Endothelial cell of hepatic sinusoid (primary cell): ENCODE data around the gene POFUT1.
"Not testable (repeated sequence)": the region's sequence is repeated elsewhere in the genome, so short reads cannot be mapped to it uniquely, and the experiment has no call there.

Source experiments
- in situ Hi-C: cut with HindIII; loops from 2 replicates; pipeline ENCODE4 v1.10.0; 2017; ENCODE audit warnings: low sequenced_read_pairs

Gene POFUT1

DNA sequence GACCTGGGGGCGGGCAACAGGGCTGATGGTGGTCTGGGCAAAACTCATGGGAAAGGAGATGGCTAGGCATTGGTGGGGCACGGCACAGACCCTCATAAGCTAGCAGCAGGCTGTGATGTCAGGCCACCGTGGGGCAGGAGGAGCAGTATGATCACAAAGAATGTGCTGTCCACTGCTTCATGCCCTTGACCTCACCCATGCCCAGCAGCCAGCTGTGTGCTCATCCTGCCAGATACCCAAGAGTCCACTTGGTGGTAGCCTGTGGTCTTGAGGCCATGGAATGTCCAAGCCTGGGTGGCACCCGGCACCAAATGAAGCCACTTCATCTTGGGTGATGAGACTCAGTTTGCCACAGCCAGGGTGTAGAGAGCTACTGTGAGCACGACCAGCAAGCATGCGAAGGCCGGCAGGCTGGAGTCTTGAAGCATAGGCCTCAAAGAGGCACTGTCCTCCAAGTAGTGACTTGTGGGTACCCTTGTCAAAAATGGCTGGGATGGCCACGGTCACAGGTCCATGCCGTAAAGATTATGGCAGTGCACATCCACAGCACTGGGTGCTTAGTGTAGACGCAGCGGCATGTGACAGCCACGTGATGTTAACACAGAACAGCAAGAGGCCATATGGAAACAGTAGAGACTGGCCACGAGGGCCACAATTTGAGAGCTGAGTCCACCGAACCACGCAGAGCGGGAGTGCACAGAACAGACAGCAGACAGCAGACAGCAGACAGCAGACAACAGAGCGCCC, 19.1 kb upstream of the POFUT1 start:
- in situ Hi-C loops, result loop anchor here (5.0 to 10.0 kb wide), 3 partner anchors 36 to 254 kb away; no protein-coding TSS in a partner anchor

DNA sequence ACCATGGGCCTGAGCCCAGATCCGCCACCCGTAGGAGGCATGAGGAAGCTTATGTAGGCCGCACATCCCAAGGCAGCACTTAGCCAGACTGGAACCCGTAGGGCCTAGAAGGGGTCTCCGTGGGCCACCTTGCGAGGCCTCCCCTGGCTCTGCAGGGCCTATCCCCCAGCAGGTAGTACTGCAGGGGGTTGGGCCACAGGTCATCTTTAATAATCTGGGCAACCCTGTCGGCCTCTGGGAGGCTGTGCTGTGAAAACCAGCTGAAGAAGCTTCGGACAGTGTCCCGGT, 18.6 kb upstream of the POFUT1 start:
- in situ Hi-C loops, result loop anchor here (5.0 to 10.0 kb wide), 3 partner anchors 37 to 253 kb away; no protein-coding TSS in a partner anchor

DNA sequence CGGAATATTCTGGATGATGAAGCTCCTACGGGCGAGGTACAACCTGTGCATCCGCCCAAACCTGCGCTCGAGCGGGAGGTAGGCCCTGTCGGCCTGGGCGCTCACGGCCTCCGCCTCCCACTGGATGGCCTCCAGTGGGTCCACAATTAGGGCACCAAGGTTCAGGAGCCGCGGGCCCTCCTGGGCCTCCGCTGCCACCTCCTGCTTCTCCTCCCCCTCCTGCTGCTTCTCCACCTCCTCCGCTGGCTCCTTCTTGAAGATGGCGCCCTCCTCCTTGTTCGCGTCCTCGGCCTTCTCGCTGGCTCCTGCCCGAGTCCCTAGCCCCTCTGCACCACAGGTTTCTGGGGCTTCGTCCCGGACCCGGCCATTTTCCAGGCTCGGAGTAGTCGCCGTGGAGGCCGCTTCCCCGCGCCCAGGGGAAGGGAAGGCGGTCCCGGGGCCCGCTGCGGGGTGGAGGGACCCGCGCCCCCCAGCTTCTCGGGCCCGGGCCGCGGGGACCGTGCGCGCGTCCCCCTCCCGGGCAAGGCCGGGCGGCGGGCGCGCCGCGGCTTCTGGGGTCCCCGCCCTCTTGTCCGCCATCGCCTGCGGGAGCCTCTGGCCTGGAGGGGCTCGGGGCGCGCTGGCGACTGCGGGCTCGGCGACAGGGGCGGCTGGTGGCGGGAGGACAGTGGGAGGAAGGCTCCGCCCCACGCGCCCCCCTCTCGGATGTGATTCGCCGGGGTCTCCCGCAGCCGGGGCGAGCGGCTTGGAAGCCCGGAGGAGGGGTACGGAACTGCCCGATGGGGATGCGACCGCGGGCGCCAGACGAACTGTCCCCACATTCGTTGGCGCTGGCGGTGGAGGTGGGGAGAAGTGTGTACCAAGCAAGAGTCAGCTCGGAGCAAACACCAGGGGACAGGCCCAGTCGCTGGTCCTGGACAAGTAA, 17.7 kb upstream of the POFUT1 start:
- in situ Hi-C loops, result loop anchor here (5.0 to 10.0 kb wide), 3 partner anchors 38 to 252 kb away; no protein-coding TSS in a partner anchor

DNA sequence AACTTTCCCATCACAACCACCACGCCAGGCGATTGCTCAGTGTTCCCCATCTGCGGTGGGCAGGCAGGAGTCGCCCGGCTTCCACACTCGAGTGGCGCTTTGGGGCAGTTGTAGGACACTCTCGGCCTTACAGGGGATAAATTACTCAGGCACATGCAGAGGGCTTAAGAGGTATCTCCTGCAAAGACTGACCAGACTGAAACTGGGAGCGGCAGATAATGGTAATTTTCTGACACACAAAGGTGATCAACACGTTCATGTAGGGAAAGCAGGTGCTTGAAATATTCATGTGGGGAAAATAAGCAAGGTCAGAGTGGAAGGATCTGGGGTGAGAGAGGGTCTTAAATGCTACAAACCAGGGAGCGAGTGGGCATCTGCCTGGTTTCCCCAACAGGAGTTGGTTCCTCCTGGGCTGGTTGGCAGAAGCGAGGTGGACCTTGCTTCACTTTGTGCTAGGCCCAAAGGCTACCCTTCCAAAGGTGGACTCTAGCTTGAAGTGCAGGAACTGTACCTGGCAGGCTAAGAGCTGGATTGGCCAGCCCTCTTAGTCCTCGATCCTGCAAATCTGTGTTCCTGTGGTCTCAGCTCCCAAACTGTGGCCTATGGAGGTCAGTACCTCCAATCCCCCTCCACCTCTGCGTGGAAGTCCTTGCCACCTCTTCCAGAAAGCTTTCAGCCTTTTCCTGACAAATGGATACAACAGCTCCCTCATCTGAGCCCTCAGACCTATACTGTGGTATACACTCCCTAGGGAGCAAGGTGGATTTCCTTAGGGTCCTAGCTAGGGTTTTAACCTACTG, 16.9 kb upstream of the POFUT1 start:
- in situ Hi-C loops, result no loop called here

DNA sequence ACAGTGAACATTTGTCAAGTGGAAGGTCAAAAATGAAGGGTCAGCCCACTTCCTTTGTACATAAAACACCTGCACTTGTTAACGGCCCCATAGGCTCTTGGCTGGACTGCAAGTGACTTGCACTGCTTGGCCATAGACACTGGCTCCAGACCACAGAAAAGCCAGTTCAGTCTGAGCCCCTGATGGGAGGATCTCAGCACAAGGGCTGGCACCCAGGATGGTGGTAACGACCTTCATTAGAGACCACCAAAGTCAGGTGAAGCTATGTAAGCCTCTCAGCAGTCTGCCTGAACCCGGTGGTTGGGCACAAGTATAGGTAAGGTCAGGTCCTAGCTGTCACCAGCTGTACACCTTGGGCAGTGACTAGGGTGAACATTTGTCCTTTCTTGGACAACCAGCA, 16.3 kb upstream of the POFUT1 start:
- in situ Hi-C loops, result no loop called here

DNA sequence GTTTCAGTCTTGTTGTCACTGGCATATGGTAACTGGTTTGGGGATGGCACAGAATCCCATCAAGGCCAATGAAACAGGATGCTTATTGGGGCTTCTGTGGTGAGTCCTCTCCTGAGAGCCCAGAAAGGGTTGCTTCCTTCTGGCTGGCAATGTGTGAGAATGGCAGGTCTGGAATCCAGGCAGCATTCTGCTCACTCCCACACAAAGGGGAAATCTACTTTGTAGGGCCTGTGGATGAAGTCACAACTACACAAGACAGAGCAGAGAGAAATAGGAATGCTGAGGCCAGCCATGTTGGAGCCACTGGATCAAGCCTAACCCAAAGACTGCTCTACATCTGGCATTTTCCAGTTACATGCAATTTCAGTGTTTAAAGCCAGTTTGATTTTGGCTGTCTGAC, 15.8 kb upstream of the POFUT1 start:
- in situ Hi-C loops, result no loop called here

DNA sequence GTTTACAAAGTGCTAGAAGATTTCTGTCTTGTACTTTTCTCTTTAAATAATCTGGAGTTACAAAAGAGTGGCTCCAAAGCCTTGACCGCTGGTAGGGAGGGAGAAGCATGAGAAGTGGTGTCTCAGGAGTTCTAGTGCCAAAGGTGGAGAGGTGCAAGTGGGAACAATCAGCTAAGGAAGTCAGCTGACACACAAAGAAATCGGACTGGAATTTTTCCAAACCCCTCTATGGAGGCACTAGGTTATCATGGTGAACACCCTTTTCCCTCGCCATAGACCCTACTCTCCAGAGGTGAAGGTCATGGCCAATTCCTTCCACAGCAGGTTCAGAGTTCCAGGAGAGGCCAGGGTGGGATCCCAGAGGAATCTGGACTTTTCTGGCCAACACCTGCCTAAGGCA, 15.0 kb upstream of the POFUT1 start:
- in situ Hi-C loops, result no loop called here

DNA sequence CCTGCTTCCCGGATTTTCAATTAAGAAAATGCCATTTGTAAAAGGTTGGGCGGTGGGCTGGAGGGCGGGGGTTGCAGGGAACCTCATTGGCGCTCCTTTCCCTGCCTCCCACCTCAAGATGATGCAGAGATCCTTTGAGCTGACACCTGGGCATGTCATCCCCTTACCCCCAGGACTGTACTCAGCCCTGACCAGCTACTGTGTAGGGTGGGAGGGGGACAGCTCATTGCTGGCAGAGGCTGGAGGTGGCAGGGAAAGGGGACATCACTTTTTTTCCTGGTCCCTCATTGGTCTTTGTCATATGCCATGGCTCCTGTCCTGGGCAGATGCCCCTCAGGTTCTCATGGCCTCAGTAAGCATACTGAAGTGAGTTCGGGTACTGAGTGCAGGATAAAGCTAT, 14.3 kb upstream of the POFUT1 start:
- in situ Hi-C loops, result not testable (repeated sequence)

DNA sequence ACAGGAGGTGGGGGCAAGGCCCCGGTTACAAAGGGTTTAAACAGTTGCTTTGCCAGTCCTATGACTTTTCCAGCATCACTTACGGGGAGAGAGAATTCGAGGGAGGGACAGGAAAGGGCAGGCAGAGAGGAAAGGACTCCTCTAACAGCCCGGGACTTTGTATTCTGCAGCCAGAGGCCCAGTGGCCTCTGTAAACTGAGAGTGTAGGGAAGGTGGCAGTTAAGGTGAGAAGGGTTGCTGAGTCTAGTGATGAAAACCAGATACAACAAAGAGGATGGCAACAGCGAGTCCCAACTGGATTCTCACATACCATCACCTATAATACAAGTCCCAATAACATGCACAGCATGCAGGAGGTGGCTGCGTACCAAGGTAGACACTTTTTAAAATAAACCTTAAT, 13.7 kb upstream of the POFUT1 start:
- in situ Hi-C loops, result no loop called here

DNA sequence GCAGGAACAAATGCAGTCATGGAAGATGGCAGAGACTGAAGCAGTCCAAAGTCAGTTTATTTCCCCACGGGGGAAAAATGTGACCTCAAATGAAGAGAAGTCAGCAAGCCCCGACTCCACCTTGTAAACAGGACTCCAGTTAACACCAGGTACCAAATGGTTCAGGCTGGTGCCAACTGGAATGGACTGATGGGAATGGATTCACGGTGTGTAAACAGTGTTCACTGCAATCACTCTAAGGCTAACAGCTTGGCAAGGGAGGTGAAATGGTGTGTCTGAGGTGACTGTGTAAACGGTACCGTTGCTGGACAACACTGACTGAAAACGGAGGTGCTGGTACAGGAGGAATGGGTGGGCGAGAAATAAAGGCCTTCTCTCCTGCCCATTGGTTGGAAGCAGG, 12.1 kb upstream of the POFUT1 start:
- in situ Hi-C loops, result no loop called here

DNA sequence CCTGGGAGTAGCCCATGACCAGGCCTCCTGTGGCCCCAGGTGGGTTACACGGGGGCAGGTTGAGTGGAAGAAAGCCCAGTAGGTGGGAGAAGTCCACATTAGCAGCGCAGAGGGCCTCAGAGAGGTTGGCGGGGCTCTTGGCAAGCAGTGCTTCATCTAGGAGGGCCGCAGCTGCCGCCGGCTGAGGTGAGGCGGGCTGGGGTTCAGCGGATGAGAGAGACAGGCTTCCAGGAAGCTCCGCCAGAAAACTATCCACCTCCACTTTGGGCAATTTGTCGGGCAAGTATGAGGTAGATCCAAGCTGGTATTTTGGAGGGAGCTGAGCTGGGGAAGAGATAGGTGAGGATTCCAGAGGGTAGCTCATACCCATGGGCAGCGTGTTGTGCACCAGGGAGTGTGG, 11.1 kb upstream of the POFUT1 start:
- in situ Hi-C loops, result not testable (repeated sequence)

DNA sequence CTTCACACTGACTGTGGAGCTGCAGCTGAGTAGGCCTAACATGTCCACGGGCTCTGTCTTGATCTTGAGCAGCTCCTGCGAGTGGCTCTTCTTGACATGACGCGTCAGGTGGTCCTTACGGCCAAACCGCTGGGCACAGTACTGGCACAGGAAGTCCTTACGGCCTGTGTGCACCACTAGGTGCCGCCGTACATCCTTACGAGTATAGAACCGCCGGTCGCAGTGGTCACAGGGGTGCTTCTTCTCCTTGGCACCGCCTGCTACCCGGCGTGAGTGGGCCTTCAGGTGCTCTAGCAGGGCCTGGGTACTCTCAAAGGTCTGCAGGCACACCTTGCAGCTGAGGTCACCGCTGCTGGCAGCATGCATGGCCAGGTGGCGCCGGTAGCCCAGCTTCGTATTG, 10.5 kb upstream of the POFUT1 start:
- in situ Hi-C loops, result not testable (repeated sequence)

DNA sequence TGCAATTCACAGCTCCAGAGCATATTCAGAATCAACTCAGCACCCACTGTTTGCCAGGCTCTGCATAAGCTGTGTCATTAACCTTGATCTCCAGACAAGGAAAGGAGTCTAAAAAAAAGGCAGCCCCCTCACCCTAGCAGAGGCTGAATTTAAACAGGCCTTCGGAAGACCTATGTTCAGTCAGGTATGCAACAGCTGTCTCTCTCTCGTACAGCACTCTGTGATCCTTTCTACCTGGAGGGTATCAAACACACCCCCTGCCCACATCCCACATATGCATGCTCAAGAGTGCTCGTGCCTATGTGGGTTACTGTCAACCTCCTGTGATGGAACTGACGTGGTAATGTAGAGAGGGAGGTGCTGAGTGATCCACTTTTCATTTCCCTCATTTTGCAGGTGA, 8.7 kb upstream of the POFUT1 start:
- in situ Hi-C loops, result no loop called here

DNA sequence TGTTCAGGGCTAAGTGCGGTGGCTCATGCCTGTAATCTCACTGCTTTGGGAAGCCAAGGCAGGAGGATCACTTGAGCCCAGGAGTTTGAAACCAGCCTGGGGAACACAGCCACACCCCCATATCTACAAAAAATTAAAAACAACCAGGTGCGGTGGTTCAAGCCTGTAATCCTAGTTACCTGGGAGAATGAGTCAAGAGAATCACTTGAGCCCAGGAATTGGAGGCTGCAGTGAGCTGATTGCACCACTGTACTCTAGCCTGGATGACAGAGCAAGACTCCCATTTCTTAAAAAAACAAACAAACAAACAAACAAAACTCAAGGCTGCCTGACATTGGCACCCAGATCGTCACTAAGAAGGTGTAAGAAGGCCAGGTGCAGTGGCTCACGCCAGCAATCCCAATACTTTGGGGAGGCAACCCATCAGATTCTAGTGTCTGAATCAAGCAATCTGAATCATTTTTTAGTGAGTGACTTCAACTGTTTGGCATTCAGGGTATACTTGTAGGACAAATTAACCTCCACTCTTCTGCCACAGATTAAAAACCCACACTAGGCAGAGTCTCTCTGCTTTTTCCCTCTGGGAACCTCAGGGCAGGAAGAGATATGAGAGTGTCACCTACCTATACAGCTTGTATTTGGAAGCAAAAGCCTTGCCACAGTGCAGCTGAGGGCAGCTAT, 6.2 kb upstream of the POFUT1 start:
- in situ Hi-C loops, result no loop called here

DNA sequence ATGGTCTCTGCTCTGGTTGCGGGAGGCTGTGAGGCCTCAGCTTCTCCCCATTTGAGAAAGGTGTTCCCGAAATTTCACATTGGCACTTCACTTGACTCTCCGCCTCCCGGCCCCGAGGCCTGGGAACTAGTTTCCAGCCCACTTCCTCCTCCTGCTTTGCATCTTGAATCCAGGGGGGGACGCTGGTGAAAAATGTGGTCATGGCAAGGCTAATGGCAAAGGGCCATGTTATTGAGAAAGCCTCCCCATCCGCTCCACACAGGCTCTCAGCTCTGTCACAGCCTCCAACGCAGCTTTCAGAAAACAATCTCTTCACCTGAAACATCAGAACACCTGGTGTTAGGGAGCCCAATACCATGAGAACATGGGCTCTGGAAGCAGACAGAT, 5.7 kb upstream of the POFUT1 start:
- in situ Hi-C loops, result no loop called here

DNA sequence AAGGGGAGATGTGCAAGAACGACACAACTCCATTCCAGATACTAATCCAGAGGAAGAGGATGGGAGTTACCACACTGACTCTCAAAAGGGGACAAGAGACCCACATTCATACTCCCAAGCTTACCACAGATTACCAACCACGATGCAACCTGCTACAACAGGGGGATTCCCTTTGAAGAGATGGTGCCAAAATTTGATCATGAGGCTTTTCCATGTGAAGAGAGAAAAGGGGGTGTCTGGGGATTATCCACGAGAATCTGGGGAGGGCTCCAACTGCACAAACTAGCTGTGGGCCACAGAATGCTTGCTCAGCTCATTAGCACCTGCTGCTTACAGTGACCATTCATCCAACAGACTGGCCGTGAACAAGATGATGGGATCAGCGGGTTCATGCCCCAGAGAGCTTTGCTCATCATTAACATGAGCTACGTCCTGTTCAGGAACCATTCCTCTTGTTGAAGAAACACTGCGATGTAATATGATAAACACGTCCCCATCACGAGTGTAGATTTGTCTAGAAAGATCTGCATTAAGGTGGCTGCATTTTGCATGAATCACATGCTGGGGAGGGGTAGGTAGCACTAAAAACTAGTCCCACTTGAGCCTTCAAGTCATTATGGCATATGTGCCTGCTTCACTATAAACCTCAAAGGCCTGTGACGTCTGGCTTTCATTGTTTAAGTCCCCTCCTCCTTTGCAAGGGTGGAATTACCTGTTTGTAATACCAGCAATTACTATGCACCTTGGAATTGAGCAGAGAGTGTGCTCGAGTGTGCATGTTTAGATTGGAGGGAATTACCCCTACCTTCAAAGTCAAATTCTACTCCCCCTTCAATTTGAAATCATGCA, 4.1 kb upstream of the POFUT1 start:
- in situ Hi-C loops, result no loop called here

DNA sequence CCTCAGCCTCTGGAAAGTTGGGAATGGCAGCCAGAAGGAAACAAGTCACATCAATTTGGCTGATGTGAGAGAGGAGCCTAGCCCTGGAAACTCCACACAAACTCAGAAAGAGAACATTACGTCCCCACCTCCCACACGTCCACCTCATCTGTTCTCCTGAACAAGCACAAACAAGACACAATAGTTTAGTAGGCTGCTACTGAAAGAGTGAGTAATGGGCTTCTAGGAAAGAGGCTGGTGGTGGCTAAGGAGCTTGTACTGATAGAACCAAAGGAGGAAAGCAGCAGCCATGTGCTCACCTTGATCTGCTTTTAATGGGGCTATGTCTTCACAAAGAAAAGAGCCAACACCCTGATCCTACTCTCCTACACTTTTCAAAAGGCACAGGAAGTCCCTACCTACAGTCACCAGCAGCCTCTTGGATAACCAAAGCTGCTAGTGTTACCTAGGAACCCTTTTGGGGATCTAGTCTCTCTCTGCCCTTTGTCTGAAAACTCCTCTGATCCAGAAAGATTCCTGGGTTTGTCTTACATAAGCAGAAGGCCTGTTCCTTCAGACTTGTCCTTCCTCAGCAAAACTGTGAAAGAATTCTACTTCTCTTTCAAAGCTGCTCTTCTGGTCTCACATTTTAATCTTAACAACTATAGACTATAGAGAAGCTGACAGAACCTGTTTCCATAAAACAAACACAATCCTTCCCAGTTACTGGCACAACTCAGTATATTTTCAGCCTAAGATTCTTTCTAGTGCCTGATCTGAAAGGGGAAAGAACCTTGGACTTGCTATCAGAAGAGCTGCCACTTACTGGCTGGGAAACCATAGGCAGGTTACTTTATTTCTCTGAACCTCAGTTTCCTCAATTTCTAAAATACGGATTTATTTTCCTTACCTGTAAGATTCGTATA, 3.2 kb upstream of the POFUT1 start:
- in situ Hi-C loops, result no loop called here

DNA sequence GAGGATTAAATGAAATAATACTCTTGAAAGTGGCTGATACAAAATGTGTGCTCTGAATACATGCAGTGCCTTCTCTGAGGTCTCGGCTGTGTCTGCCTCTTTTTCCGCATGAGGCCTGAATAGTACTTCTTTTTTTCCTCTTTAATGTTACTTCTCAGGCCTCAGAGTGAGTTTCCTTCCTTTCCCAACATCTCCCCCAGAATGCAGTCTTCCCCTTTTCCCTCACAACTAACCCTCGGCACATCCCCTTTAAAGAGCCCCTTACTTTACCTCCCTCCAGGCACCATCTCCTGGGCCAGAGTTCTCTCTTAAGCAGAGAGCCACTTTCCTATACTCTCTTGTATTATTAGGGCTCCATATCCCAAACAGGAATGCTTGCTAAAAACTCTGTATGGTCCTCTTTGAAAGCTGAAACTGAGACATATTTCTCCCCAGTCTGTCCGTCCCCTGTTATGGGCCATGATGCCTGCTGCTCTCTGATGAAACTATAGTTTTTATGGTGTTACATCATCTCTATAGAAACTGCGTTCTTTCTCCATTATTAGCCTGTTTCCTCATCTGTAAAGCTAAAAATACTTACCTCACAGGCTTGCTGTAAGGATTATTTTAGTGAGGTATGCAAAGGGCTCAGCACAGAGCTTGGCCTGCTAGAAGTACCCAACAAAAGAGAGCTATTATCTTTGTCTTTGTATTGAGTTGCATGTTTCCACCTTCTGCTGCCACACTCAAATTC, 2.4 kb upstream of the POFUT1 start:
- in situ Hi-C loops, result no loop called here
